HG02840 (cell line): Measurements from ENCODE around the gene PTPRD.

ENCODE experiments used
- ATAC-seq: cut with Tn5 transposase; IDR thresholded peaks from one replicate; pipeline ENCODE4 v1.9.1; 2021; ENCODE audit warnings: mild to moderate bottlenecking, moderate library complexity, moderate number of reproducible peaks; ENCODE audit not compliant: unreplicated experiment, low FRiP score

PTPRD gene

GRCh38 chr9:10612641-10613398 lies at the start of gene PTPRD:
PTPRD (minus strand) TSS chr9:10613002.
- peak; percentile 95 for ATAC-seq

GRCh38 chr9:10661994-10662393 lies 49.2 kb upstream of the PTPRD start:
- ATAC-seq = no peak

- no peak for ATAC-seq
Observed at GRCh38 chr9:10661376-10661775, 48.6 kb upstream of the PTPRD start.

- ATAC-seq = no peak
Observed at GRCh38 chr9:10651012-10651411, 38.2 kb upstream of the PTPRD start.

GRCh38 chr9:10649076-10649475 lies 36.3 kb upstream of the PTPRD start:
- ATAC-seq = no peak

GRCh38 chr9:10633785-10634184 lies 21.0 kb upstream of the PTPRD start:
- no peak for ATAC-seq

- no peak for ATAC-seq
Observed at GRCh38 chr9:10614196-10614800, 1.5 kb upstream of the PTPRD start.

GRCh38 chr9:10613419-10613818 lies 617 bp upstream of the PTPRD start:
- ATAC-seq = no peak

- no peak for ATAC-seq
Observed at GRCh38 chr9:10605388-10605787, 7.4 kb downstream of the PTPRD start.

- ATAC-seq = no peak
Observed at GRCh38 chr9:10604927-10605326, 7.9 kb downstream of the PTPRD start.

GRCh38 chr9:10597801-10598200 lies 15.0 kb downstream of the PTPRD start:
- ATAC-seq = no peak

GRCh38 chr9:10594482-10594881 lies 18.3 kb downstream of the PTPRD start:
- ATAC-seq = no peak

- ATAC-seq = no peak
Observed at GRCh38 chr9:10586407-10586806, 26.4 kb downstream of the PTPRD start.

- ATAC-seq = no peak
Observed at GRCh38 chr9:10571699-10572098, 41.1 kb downstream of the PTPRD start.

GRCh38 chr9:10566848-10567247 lies 46.0 kb downstream of the PTPRD start:
- ATAC-seq = no peak

GRCh38 chr9:10562581-10563343 lies 50.0 kb downstream of the PTPRD start:
- ATAC-seq = no peak

- no peak for ATAC-seq
Observed at GRCh38 chr9:10548348-10548747, 64.5 kb downstream of the PTPRD start.

- no peak for ATAC-seq
Observed at GRCh38 chr9:10538073-10538472, 74.7 kb downstream of the PTPRD start.

GRCh38 chr9:10534850-10535249 lies 78.0 kb downstream of the PTPRD start:
- no peak for ATAC-seq

- no peak for ATAC-seq
Observed at GRCh38 chr9:10525972-10526371, 86.8 kb downstream of the PTPRD start.

- no peak for ATAC-seq
Observed at GRCh38 chr9:10523164-10523563, 89.6 kb downstream of the PTPRD start.
